ENCODE data around the gene SRXN1.

GRCh38 chr20:701401-702129, 48.6 kb upstream of the SRXN1 start:
- no peak for TF ChIP-seq CTCF (IDR thresholded peaks at IDR 0.05)
- TF ChIP-seq EP300 (IDR thresholded peaks at IDR 0.05), result no peak
- TF ChIP-seq POLR2A (IDR thresholded peaks at IDR 0.05), result no peak
